ENCODE measurements around the gene FPGS. TPM values are rescaled to one million over a fixed set of nuclear protein-coding genes. Genes with fewer than 3 reads are reported as not detected.

The FPGS gene
- total and polyA plus RNA-seq, 4 donors, result 20.4 to 61.1 (median 42.7) TPM

GRCh38 chr9:127812011-127812410 lies 9.3 kb downstream of the FPGS start:
- Histone ChIP-seq H3K27ac (ENCODE audit: low read depth in 1 of 2, low read length in 2 of 2) (no peak overlapping the region), H3K4me3 (ENCODE audit: low read depth in 1 of 3, low read length in 3 of 3) (no peak overlapping the region), H3K4me1 (ENCODE audit: control insufficient read depth in 4 of 4, insufficient read depth in 4 of 4, low read length in 3 of 4) (peaks cover 7 to 22% (median 12%) of the 10 kb centered on the region in 4 donors), H3K36me3 (ENCODE audit: control insufficient read depth in 4 of 4, insufficient read depth in 3 of 4, low read depth in 1 of 4, low read length in 3 of 4) (peaks cover 26 to 52% (median 32%) of the 10 kb centered on the region in 4 donors), H3K27me3 (ENCODE audit: control insufficient read depth in 4 of 4, insufficient read depth in 4 of 4, low read length in 3 of 4) (no peaks in the 10 kb centered on the region), H3K9me3 (ENCODE audit: control insufficient read depth in 4 of 4, low read length in 3 of 4) (no peaks in the 10 kb centered on the region), H3K9ac (ENCODE audit: low read depth in 1 of 2, low read length in 2 of 2) (no peak overlapping the region)
- 90% methylated on average over 6 of the region's 6 CpGs for WGBS
- TF ChIP-seq EGR1 (IDR thresholded peaks at IDR 0.05; ENCODE audit: low read depth in 2 of 2), result no peak
- no peak for TF ChIP-seq TAF1 (conservative IDR thresholded peaks at IDR 0.05)
- no peak for TF ChIP-seq REST (IDR thresholded peaks at IDR 0.05)
- TF ChIP-seq SP1 (IDR thresholded peaks at IDR 0.05), result no peak
- no peak for TF ChIP-seq HNF4G (IDR thresholded peaks at IDR 0.05)
- DNase-seq (ENCODE audit: low spot score), result no peak

DNA sequence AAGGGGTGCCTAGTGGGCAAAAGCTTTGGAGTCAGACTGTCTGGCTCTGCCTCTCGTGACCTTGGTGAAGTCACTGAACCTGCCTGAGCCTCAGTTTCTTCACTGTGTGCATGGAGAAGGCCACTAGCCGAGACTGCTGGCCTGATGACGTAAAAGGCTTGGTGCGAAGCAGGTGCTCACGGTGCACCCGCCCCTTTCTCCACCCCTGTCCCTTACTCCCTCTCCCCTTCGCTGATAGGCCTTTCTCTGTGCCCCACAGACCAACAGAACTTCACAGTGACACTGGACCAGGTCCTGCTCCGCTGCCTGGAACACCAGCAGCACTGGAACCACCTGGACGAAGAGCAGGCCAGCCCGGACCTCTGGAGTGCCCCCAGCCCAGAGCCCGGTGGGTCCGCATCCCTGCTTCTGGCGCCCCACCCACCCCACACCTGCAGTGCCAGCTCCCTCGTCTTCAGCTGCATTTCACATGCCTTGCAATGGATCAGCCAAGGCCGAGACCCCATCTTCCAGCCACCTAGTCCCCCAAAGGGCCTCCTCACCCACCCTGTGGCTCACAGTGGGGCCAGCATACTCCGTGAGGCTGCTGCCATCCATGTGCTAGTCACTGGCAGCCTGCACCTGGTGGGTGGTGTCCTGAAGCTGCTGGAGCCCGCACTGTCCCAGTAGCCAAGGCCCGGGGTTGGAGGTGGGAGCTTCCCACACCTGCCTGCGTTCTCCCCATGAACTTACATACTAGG lies 10.4 kb downstream of the FPGS start:
- no peak overlapping the region for H3K4me3 ChIP-seq (ENCODE audit: low read depth in 1 of 3, low read length in 3 of 3)
- no peaks in the 10 kb centered on the region for H3K9me3 ChIP-seq (ENCODE audit: control insufficient read depth in 4 of 4, low read length in 3 of 4)
- H3K36me3 ChIP-seq (ENCODE audit: control insufficient read depth in 4 of 4, insufficient read depth in 3 of 4, low read depth in 1 of 4, low read length in 3 of 4), result peaks cover 24 to 50% (median 25%) of the 10 kb centered on the region in 4 donors
- peaks cover 7 to 22% (median 12%) of the 10 kb centered on the region in 4 donors for H3K4me1 ChIP-seq (ENCODE audit: control insufficient read depth in 4 of 4, insufficient read depth in 4 of 4, low read length in 3 of 4)
- no peak for DNase-seq (ENCODE audit: low spot score)
- H3K9ac ChIP-seq (ENCODE audit: low read depth in 1 of 2, low read length in 2 of 2), result no peak overlapping the region
- WGBS, result 89% methylated on average over 19 of the region's 19 CpGs
- no peaks in the 10 kb centered on the region for H3K27me3 ChIP-seq (ENCODE audit: control insufficient read depth in 4 of 4, insufficient read depth in 4 of 4, low read length in 3 of 4)
- TF ChIP-seq, protein P1, sequence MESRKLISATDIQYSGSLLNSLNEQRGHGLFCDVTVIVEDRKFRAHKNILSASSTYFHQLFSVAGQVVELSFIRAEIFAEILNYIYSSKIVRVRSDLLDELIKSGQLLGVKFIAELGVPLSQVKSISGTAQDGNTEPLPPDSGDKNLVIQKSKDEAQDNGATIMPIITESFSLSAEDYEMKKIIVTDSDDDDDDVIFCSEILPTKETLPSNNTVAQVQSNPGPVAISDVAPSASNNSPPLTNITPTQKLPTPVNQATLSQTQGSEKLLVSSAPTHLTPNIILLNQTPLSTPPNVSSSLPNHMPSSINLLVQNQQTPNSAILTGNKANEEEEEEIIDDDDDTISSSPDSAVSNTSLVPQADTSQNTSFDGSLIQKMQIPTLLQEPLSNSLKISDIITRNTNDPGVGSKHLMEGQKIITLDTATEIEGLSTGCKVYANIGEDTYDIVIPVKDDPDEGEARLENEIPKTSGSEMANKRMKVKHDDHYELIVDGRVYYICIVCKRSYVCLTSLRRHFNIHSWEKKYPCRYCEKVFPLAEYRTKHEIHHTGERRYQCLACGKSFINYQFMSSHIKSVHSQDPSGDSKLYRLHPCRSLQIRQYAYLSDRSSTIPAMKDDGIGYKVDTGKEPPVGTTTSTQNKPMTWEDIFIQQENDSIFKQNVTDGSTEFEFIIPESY (IDR thresholded peaks at IDR 0.05), result no peak
- no peak for TF ChIP-seq YY1 (IDR thresholded peaks at IDR 0.05)
- no peak for TF ChIP-seq TAF1 (conservative IDR thresholded peaks at IDR 0.05)
- no peak for TF ChIP-seq EGR1 (IDR thresholded peaks at IDR 0.05; ENCODE audit: low read depth in 2 of 2)
- no peak for TF ChIP-seq REST (IDR thresholded peaks at IDR 0.05)
- no peak for TF ChIP-seq JUND (IDR thresholded peaks at IDR 0.05)
- no peak for TF ChIP-seq GABPA (IDR thresholded peaks at IDR 0.05 in 1 of 2, conservative IDR thresholded peaks at IDR 0.05 in 1 of 2)
- no peak for TF ChIP-seq FOXA1 (IDR thresholded peaks at IDR 0.05)
- no peak overlapping the region for H3K27ac ChIP-seq (ENCODE audit: low read depth in 1 of 2, low read length in 2 of 2)

Measured in liver (tissue), 9 donors.